Measurements from ENCODE around the gene GSTO2.

GSTO2 gene

GRCh38 chr10:104353325-104354048, 84.5 kb downstream of the GSTO2 start, which contains the start of gene CFAP58:
TSS of gene CFAP58 (plus strand) at chr10:104353833. CDS start at chr10:104353898, 65 bp downstream.
- Mint-ChIP-seq H3K27ac (peak within 1 kb of the TSS; percentile 37), H3K4me3 (no peak within 1 kb of the TSS), H3K27me3 (ENCODE audit: low read depth) (no peaks in the 10 kb centered on the region)

More at GRCh38 chr10:104353325-104354048, 84.5 kb downstream of the GSTO2 start, which contains the start of gene CFAP58:
- Mint-ChIP-seq H3K9me3 (no peaks in the 10 kb centered on the region), H3K4me1 (ENCODE audit: low read depth) (peaks cover 20% of the 10 kb centered on the region), H3K36me3 (ENCODE audit: low read depth) (no peaks in the 10 kb centered on the region)

Data from T-helper 1 cell treated with Interleukin-12 subunit alpha and Interleukin-12 subunit beta and Interleukin-4 antibody, amounts not matched to agents 30 μg/mL and 1 μg/mL, for 36 hours (primary cell).